ENCODE results near the gene WFDC1. TPM values are rescaled to one million over a fixed set of nuclear protein-coding genes. Genes with fewer than 3 reads are reported as not detected.

Gene WFDC1
- total and polyA plus RNA-seq, 8 donors, result 0.09 to 2.6 (median 0.39) TPM; not detected in 2

Other genes starting within 250 kb of the WFDC1 start
- 10 to 100 TPM; 38.8 to 56.8 (median 43.2) TPM for gene MBTPS1, start 177.9 kb upstream of the WFDC1 start, total RNA-seq
- gene MBTPS1, start 177.9 kb upstream of the WFDC1 start, polyA plus RNA-seq, result 10 to 100 TPM; 32.8 to 54.0 TPM
- 10 to 100 TPM in 1 of 6 donors, 1 to 10 TPM in 5; 4.2 to 11.8 (median 7.1) TPM for gene HSDL1, start 149.7 kb upstream of the WFDC1 start, total RNA-seq
- 10 to 100 TPM in 1 of 2 donors, 1 to 10 TPM in 1; 6.5 to 14.5 TPM for gene HSDL1, start 149.7 kb upstream of the WFDC1 start, polyA plus RNA-seq
- under 1 TPM; 0.28 to 0.78 (median 0.44) TPM for gene DNAAF1, start 149.6 kb upstream of the WFDC1 start, total RNA-seq
- 1 to 10 TPM; 4.6 to 8.7 TPM for gene DNAAF1, start 149.6 kb upstream of the WFDC1 start, polyA plus RNA-seq
- gene TAF1C, start 107.8 kb upstream of the WFDC1 start, total RNA-seq, result 10 to 100 TPM; 14.9 to 38.1 (median 20.1) TPM
- gene TAF1C, start 107.8 kb upstream of the WFDC1 start, polyA plus RNA-seq, result 100 to 1,000 TPM in 1 of 2 donors, 10 to 100 TPM in 1; 95.3 to 130 TPM
- under 1 TPM in 2 of 6 donors, not detected in 4; 0.19 to 0.25 TPM for gene ADAD2, start 103.7 kb upstream of the WFDC1 start, total RNA-seq
- gene ADAD2, start 103.7 kb upstream of the WFDC1 start, polyA plus RNA-seq, result 1 to 10 TPM; 2.4 to 3.8 TPM
- not detected for gene KCNG4, start 54.9 kb upstream of the WFDC1 start, total RNA-seq
- under 1 TPM in 1 of 2 donors, not detected in 1; 0.02 TPM for gene KCNG4, start 54.9 kb upstream of the WFDC1 start, polyA plus RNA-seq
- 1 to 10 TPM in 3 of 6 donors, under 1 TPM in 3; 0.47 to 6.3 (median 1.8) TPM for gene ATP2C2, start 73.7 kb downstream of the WFDC1 start, total RNA-seq
- 1 to 10 TPM; 1.7 to 2.8 TPM for gene ATP2C2, start 73.7 kb downstream of the WFDC1 start, polyA plus RNA-seq
- gene MEAK7, start 209.8 kb downstream of the WFDC1 start, total RNA-seq, result 10 to 100 TPM in 1 of 6 donors, 1 to 10 TPM in 5; 3.4 to 10.5 (median 5.6) TPM
- gene MEAK7, start 209.8 kb downstream of the WFDC1 start, polyA plus RNA-seq, result 1 to 10 TPM; 2.1 to 3.4 TPM